IPS DF 19.7 (cell line): Measurements from ENCODE around the gene FZD4.
A peak's percentile ranks its signal among the peaks of the same experiment; 100 is the strongest.
"Not testable (repeated sequence)": the region's sequence is repeated elsewhere in the genome, so short reads cannot be mapped to it uniquely, and the experiment has no call there.

ENCODE experiments used
- DNase-seq: peaks from one replicate; pipeline ENCODE4 v3.0.0-alpha.2; 2013; ENCODE audit warnings: low read depth, low spot score

The FZD4 gene

GRCh38 chr11:86938203-86938899 is 16.8 kb downstream of the FZD4 start:
- no peak for DNase-seq

GRCh38 chr11:86937193-86937806 is 17.9 kb downstream of the FZD4 start:
- not testable (repeated sequence) for DNase-seq

DNA sequence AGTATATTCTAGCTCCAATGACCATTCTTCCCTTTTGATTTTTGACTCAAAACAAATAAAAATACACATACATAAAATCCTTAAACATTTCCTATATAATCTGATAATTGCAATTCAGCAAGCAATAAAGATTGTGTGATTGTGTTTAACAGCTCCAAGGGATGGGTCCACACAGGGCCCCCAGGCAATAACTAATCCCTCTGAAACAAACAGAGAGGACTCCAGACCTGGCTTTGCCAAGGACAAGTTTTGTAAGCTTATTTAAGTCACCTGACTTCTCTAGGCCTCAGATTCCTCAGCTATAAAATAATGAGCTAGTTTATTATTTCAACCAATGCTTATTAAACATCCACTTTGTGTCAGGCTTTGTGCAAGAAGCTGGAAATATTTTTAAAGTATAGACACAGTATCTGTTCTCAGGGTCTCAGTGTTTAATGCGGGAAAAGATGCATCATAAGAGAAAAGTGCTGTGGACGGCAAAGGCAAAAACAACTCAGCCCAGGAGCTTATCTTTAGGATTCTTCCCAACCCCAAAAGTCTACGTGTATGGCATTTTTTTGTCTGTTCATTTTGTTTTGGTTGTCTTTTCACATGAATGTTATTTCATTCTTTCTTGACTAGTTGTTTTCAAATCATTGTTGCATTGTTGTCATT is 20.1 kb downstream of the FZD4 start:
- DNase-seq: no peak

- DNase-seq: no peak
Observed at GRCh38 chr11:86934582-86934900, 20.7 kb downstream of the FZD4 start.

GRCh38 chr11:86933891-86934581 is 21.2 kb downstream of the FZD4 start:
- no peak for DNase-seq

GRCh38 chr11:86932924-86933875 is 22.0 kb downstream of the FZD4 start:
- DNase-seq: no peak

DNA sequence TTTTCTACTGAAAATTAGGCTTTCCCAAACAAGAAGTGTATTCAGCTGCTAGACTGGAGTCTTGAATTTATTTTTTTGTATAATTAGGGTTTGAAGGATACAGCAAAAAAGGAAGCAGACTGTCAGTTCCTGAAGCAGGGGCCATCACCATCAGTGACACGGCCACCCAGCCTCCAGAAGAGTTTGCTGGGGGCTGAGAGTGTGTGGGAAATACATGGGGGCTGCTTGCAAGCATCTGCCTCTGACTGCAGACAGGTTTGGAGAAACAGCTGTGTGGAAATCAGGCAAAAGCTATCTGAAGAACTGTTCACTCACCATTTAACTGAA is 23.0 kb downstream of the FZD4 start:
- no peak for DNase-seq

DNA sequence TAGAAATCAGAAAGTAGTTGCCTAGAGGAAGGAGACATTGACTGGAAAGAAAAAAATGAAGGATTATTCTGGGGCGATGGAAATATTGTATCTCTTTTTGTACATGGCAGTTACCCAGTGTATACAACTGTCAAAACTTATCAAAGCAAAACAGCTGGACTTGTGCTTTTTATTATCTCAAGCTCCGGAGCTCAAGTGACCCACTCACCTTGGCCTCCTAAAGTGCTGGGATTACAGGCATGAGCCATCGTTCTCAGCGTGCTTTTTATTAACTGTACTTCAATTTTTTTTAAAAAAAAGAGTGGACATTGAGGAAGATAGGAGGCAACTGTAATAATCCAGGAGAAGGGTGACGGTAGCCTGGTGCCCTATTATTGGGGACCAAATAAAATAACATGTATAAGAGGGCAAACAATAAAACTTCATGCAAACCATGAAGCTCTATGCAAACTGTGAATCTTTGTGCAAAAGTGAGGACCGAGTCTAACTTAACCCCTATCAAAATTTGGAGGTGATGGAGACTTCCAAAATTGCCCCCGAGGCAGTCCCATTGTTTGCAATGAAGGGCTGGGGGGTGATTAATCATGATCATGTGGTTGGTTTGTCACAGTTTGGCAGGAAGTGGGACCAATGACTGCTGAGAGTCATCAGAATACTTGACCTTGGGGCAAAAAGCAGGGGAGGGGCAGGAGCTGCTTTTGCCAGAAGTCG is 23.5 kb downstream of the FZD4 start:
- no peak for DNase-seq

- no peak for DNase-seq
Observed at GRCh38 chr11:86930957-86931547, 24.1 kb downstream of the FZD4 start.

GRCh38 chr11:86926975-86927374 is 28.2 kb downstream of the FZD4 start:
- no peak for DNase-seq

- DNase-seq: peak; percentile 93
Observed at GRCh38 chr11:86923999-86924766, 31.0 kb downstream of the FZD4 start.

GRCh38 chr11:86922225-86922624 is 33.0 kb downstream of the FZD4 start:
- DNase-seq: no peak

DNA sequence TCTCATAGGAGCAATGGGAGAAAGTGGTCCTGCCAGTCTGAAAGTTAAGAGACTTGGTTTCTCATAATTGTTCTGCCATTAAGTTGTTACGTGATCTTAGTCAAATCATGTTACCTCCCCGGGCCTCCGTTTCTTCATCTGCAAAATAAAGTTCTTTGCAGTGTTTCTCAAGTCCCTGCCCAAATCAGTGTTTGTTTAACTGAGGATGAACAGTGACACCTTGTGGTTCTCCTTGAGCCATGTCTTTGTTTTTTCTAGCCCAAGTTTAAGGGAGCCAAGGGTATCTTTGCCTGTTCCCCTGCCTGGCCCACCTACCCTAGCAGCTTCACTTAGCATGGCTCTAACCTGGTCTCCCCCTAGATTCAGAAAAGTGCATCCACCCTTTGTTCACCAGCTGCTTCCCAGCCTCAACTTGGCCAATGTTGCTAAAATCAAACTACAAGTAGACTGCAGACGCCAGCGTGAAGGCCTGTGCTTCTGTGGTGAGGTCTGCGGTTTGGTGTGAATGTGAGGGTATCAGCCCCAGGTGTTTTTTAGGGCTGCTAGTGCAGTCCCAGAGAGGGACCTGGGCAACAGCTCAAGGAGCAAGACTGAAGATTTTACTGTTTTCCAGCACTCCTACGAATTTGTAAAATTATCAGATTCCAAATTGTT is 35.5 kb downstream of the FZD4 start:
- DNase-seq: no peak

DNA sequence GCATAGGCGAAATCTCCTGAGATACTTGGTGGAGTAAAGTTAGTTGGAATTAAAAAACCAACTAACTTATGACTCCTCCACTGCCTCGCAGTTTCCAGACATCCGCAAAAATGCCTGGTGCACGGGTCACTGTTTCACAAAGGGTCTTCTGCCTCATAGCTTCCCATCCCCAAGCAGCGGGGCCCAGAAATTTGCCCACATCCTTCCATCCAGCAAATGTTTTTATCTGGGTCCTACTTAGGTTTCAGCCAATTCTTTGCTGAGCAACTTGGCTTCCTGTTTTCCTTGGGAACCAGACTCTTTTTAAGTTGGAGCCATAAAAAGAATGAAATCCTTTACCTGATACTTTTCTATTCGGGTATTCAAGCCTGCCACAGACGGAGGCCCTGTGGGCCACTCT is 36.2 kb downstream of the FZD4 start:
- DNase-seq: no peak

DNA sequence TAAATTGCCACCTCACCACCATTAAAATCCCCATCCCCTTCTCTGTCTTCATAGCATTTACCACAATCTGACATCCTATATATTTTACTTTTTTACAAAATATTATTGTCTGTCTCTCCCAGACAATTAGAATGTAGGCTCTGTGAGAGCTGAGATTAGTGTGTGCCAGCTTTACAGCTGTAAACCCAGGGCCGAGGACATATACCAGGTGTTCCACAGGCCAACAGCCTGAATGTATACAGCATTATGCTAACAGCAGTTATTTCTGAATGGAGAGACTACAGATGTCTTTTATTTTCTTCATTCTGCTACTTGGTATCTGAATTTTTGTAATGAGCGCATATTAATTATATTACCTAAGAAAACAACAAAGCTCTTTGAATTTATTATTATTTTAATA is 36.7 kb downstream of the FZD4 start:
- DNase-seq: no peak

DNA sequence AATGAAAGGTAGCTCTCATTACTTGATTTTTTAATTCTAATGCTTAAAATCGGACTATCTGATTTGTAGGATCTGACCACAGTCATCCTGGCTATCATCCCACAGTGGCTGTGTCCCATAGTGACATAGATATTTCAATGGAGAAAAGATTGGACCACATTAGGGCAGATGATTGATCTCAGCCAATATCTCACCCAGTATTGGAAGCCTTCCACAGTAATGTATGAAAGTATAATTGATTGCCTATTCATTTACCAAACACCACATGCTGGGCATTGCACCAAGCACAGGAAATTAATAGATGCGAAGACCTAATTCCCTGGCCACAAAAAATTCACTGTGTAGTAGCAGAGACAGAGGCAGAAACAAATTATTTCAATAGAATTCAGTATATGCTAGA is 37.6 kb downstream of the FZD4 start:
- DNase-seq: no peak

- DNase-seq: no peak
Observed at GRCh38 chr11:86916330-86916729, 38.9 kb downstream of the FZD4 start.

DNA sequence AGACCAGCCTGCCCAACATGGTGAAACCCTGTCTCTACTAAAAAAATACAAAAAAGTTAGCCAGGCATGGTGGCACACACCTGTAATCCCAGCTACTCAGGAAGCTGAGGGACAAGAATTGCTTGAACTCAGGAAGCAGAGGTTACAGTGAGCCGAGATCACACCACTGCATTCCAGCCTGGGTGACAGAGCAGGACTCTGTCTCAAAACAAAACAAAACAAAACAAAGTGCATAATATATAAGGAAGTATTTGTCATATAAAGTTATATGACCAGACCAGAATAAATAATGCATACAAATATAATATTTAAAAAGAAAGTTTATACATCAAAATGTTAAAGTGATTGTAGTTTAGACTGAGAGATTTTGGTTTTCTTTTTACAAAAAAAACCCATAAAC is 39.3 kb downstream of the FZD4 start:
- not testable (repeated sequence) for DNase-seq

GRCh38 chr11:86914865-86915519 is 40.2 kb downstream of the FZD4 start:
- no peak for DNase-seq
